Smooth muscle cell (in vitro differentiated cells): ENCODE results near the gene CFAP53. TPM values are rescaled to one million over a fixed set of nuclear protein-coding genes. Genes with fewer than 3 reads are reported as not detected.

Experiments
- DNase-seq: peaks from one replicate; lab custom pipeline; 2025; ENCODE audit not compliant: unreplicated experiment; lab: John Stamatoyannopoulos, UW
- H2AFZ ChIP-seq: fragments of 200-600 bp; sonication (generic); 2 replicates; pipeline ENCODE4 v1.6.0; 2016; ENCODE audit warnings: antibody characterized with exemption, low read depth, mild to moderate bottlenecking
- H3F3A ChIP-seq: fragments of 200-600 bp; sonication (generic); 2 replicates; pipeline ENCODE4 v1.6.0; 2017; ENCODE audit warnings: antibody characterized with exemption, low read depth
- H3K27ac ChIP-seq: fragments of 200-600 bp; sonication (generic); 2 replicates; pipeline ENCODE4 v1.5.1; 2016; ENCODE audit warnings: low read depth, mild to moderate bottlenecking
- H3K27me3 ChIP-seq: fragments of 200-600 bp; sonication (generic); 2 replicates; pipeline ENCODE4 v1.6.1; 2016; ENCODE audit warnings: low read depth, mild to moderate bottlenecking
- H3K36me3 ChIP-seq: fragments of 200-600 bp; sonication (generic); 2 replicates; pipeline ENCODE4 v1.5.1; 2016; ENCODE audit warnings: low read depth
- H3K4me1 ChIP-seq: fragments of 200-600 bp; sonication (generic); 2 replicates; pipeline ENCODE4 v1.5.1; 2016; ENCODE audit warnings: low read depth
- H3K4me2 ChIP-seq: fragments of 200-600 bp; sonication (generic); 2 replicates; pipeline ENCODE4 v1.6.0; 2016; ENCODE audit warnings: mild to moderate bottlenecking
- H3K4me3 ChIP-seq: fragments of 200-600 bp; sonication (generic); 2 replicates; pipeline ENCODE4 v1.5.1; 2016; ENCODE audit warnings: mild to moderate bottlenecking
- H3K79me2 ChIP-seq: fragments of 200-600 bp; sonication (generic); 2 replicates; pipeline ENCODE4 v1.6.0; 2016; ENCODE audit warnings: low read depth, mild to moderate bottlenecking
- H3K9ac ChIP-seq: fragments of 200-600 bp; sonication (generic); 2 replicates; pipeline ENCODE4 v1.6.0; 2016; ENCODE audit warnings: low read depth
- H3K9me3 ChIP-seq: fragments of 200-600 bp; sonication (generic); replicated peaks from 2 replicates; pipeline ENCODE4 v1.5.1; 2016; ENCODE audit warnings: low read depth
- H4K20me1 ChIP-seq: fragments of 200-600 bp; sonication (generic); 2 replicates; pipeline ENCODE4 v1.6.0; 2016; ENCODE audit warnings: low read depth
- CTCF ChIP-seq: fragments of 200-600 bp; sonication (generic); IDR thresholded peaks from 2 replicates; pipeline ENCODE4 v1.5.1; 2017; ENCODE audit warnings: borderline replicate concordance, mild to moderate bottlenecking, antibody characterized with exemption; ENCODE audit not compliant: insufficient read depth, poor library complexity, severe bottlenecking
- WGBS: methylation state at CpG from one replicate; pipeline ENCODE4 v1.1.7; 2016; ENCODE audit warnings: low lambda C conversion rate; 5-methylcytosine and 5-hydroxymethylcytosine counted together
- polyA plus RNA-seq: library from polyadenylated mRNA; unstranded; fragments of >200 nt; fragmentation: Nextera tagmentation; extraction: Ambion mirVana; gene quantifications from 2 replicates; pipeline ENCODE4 v1.2.1, GENCODE V29; 2016
- total RNA-seq: library from RNA; depleted of rRNA; stranded (reverse); fragments of >200 nt; gene quantifications from 2 replicates; pipeline ENCODE4 v1.2.3, GENCODE V29; 2014

The CFAP53 gene
- total and polyA plus RNA-seq, 2 experiments from 2014 or later = 0.41 to 0.99 TPM

- Histone ChIP-seq H3K4me2 (peak overlapping the region; percentile 81), H3K27me3 (no peaks in the 10 kb centered on the region), H3K79me2 (peaks cover 7% of the 10 kb centered on the region), H3K36me3 (no peaks in the 10 kb centered on the region), H3K4me1 (peaks cover 4% of the 10 kb centered on the region), H3K4me3 (peak overlapping the region; percentile 87), H3K9ac (peak overlapping the region; percentile 72), H3K9me3 (no peaks in the 10 kb centered on the region), H4K20me1 (no peaks in the 10 kb centered on the region), H3F3A (no peaks in the 10 kb centered on the region), H3K27ac (peak overlapping the region; percentile 47), H2AFZ (peak overlapping the region; percentile 75)
- no peak for DNase-seq
- WGBS = 2% methylated on average over 27 of the region's 27 CpGs
- no peak for TF ChIP-seq CTCF
Measured at GRCh38 chr18:50287028-50287440, 20.7 kb upstream of the CFAP53 start.

DNA sequence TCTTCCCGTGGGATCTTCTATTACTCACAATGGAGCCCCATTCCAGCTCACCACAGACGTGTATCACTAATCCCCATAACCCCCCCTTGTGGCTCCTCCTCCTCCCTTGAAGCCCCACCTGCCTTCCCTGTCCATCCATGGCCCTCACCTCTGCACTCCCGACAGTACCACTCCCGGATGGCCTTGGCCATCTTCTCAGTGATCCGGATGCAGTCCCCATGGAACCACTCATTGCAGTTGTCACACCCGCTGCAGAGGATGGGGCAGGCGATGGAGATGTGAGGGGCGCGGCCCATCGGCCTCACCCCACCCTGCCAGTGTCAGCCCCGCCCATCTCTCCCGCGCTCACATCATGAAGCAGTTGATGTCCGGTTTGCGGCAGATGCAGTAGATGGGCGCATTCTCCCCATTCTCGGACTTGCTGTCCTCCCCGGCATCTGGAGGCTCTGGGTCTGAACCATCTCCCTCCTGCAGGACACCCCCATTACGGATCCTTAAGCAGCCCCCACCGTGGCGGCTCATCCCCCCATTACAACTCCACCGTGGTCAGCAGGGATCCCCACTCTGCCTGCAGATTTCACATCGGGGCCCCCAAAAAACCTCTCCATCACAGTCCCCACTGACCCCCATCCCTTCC, 20.2 kb upstream of the CFAP53 start:
- no peak for DNase-seq
- no peak for TF ChIP-seq CTCF
- no peaks in the 10 kb centered on the region for H3K9me3 ChIP-seq
- no peaks in the 10 kb centered on the region for H3K27me3 ChIP-seq
- H4K20me1 ChIP-seq = no peaks in the 10 kb centered on the region
- 41% methylated on average over 16 of the region's 23 CpGs for WGBS
- H3K36me3 ChIP-seq = no peaks in the 10 kb centered on the region
- no peaks in the 10 kb centered on the region for H3F3A ChIP-seq
- no peak overlapping the region for H2AFZ ChIP-seq
- no peak overlapping the region for H3K27ac ChIP-seq
- peak overlapping the region; percentile 81 for H3K4me2 ChIP-seq
- peaks cover 7% of the 10 kb centered on the region for H3K79me2 ChIP-seq
- H3K4me1 ChIP-seq = peaks cover 4% of the 10 kb centered on the region
- H3K4me3 ChIP-seq = peak overlapping the region; percentile 87
- peak overlapping the region; percentile 72 for H3K9ac ChIP-seq

DNA sequence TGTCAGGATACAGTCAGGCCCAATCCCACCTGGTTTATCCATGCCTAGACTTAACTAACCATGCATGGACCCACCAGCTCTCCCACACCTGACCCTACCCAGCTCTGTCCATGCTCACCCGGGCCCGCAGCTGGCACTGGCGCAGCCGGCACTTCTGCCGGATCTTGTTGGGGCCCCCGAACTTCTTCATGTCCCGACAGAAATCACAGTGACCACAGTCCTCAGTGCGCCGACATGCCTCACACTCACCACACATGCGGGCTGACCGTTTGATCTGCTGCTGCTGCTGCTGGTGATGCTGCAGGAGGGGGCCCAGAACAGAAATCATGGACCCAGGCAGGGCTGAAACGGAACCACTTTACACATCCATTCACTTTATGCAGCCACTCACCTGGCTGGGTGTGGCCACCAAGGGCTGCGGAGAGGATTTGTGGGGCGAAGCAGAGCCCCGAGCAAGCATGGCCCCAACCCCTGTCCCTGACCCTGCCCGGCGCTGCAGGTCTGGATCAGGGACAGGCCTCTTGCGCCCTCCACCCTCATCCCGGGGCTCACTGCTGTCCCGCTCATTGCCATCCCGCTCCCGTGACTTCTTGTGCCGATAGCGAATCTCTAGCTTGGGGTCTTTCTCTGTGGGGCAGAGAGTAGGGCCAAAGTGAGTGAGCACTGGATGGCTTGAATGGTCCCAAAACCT, 19.5 kb upstream of the CFAP53 start:
- H3K27ac ChIP-seq = no peak overlapping the region
- no peak overlapping the region for H2AFZ ChIP-seq
- H3K9me3 ChIP-seq = no peaks in the 10 kb centered on the region
- H3K36me3 ChIP-seq = no peaks in the 10 kb centered on the region
- H3K4me3 ChIP-seq = no peak overlapping the region
- over 99% methylated on average over 24 of the region's 24 CpGs for WGBS
- H3K4me2 ChIP-seq = peak overlapping the region; percentile 81
- no peaks in the 10 kb centered on the region for H4K20me1 ChIP-seq
- H3K9ac ChIP-seq = no peak overlapping the region
- no peaks in the 10 kb centered on the region for H3F3A ChIP-seq
- H3K27me3 ChIP-seq = no peaks in the 10 kb centered on the region
- no peak for DNase-seq
- no peak for TF ChIP-seq CTCF
- peaks cover 4% of the 10 kb centered on the region for H3K4me1 ChIP-seq
- peaks cover 10% of the 10 kb centered on the region for H3K79me2 ChIP-seq
